ENCODE results near the gene GLRA1.

Gene GLRA1

DNA sequence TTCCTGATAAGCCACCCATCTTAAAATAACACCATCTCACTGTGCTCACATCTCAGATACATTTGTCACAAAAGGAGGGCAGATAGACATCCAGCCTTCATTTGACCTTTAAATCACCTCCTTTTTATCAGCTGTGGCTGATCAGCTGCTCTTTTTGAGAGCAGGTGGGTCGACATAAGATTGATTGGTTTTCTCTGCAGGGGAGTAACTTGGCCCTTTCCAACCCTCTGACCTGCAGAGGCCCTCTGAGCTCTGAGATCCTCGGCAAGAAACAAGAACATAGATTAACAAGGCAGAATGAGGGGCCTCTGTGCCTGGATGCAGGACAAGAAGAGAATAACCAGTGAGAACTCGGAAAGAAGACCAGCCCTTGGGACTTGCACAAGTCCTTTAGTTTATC is 33.5 kb upstream of the GLRA1 start:
- DNase-seq (ENCODE audit: low read depth), result no peak
- TF ChIP-seq, protein P1, sequence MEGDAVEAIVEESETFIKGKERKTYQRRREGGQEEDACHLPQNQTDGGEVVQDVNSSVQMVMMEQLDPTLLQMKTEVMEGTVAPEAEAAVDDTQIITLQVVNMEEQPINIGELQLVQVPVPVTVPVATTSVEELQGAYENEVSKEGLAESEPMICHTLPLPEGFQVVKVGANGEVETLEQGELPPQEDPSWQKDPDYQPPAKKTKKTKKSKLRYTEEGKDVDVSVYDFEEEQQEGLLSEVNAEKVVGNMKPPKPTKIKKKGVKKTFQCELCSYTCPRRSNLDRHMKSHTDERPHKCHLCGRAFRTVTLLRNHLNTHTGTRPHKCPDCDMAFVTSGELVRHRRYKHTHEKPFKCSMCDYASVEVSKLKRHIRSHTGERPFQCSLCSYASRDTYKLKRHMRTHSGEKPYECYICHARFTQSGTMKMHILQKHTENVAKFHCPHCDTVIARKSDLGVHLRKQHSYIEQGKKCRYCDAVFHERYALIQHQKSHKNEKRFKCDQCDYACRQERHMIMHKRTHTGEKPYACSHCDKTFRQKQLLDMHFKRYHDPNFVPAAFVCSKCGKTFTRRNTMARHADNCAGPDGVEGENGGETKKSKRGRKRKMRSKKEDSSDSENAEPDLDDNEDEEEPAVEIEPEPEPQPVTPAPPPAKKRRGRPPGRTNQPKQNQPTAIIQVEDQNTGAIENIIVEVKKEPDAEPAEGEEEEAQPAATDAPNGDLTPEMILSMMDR (conservative IDR thresholded peaks at IDR 0.05; ENCODE audit: control insufficient read depth, insufficient read depth, low read depth, low read length), result no peak
- no peak overlapping the region for H3K4me3 ChIP-seq (ENCODE audit: control insufficient read depth, low read depth, low read length)

DNA sequence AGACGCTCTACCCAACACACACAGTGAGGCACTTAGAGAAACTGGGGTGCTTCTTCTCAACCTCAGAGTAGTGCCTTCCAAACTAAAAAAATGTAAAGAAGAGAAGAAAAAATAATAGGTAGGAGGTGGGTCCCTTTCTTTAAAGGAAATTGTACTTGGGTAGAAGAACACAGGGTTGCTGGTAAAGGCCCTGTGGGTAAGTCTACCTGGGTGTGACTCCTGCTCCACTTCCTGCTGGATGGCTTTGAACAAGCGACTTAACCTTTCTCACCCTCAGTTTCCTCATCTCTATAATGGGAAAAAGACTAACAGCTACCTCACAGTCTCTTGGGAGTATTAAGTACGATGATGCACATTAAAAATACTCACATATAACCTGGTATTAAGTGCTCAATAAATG is 32.1 kb upstream of the GLRA1 start:
- no peak overlapping the region for H3K4me3 ChIP-seq (ENCODE audit: control insufficient read depth, low read depth, low read length)
- DNase-seq (ENCODE audit: low read depth), result no peak
- TF ChIP-seq, protein P1 (conservative IDR thresholded peaks at IDR 0.05; ENCODE audit: control insufficient read depth, insufficient read depth, low read depth, low read length), result no peak

DNA sequence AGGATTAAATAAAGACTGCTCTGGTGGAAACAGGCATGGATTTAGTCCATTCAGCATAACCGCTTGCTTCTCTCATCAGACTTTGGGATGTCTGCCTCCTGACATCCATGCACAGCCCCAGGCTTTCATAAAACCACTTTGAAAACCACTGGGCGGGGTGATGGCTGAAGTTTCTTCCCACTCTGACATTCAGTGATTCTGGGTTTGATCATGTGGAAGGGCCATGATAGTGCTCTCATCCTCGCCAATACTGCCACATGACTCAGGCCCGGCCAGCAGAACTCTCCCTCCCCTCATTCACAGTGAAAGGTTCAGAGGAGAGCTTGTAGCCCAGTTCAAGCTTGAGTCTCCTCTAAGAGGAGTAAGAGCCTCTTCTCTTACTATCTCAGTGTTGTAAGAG is 29.6 kb upstream of the GLRA1 start:
- TF ChIP-seq, protein P1 (conservative IDR thresholded peaks at IDR 0.05; ENCODE audit: control insufficient read depth, insufficient read depth, low read depth, low read length), result no peak
- no peak for DNase-seq (ENCODE audit: low read depth)
- no peak overlapping the region for H3K4me3 ChIP-seq (ENCODE audit: control insufficient read depth, low read depth, low read length)

DNA sequence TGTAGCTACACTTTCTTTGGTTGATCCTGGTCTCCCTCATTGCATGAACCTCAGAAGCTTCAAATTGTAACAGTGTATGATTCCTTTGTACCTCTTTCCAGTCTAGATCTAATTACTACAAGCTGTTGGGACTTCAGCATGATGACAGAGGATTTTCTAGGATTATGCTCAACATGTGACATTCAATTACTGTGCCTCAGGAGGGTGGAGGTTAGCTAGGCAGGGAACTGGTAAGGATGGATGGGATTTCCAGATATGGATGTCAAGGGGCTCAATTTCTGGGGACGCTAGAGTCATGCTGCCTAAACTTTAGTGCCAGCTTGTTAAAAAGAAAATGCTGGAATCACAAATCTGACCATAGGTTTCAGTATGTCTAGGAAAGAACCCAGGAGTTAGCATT is 29.2 kb upstream of the GLRA1 start:
- no peak overlapping the region for H3K4me3 ChIP-seq (ENCODE audit: control insufficient read depth, low read depth, low read length)
- DNase-seq (ENCODE audit: low read depth), result no peak
- TF ChIP-seq, protein P1 (conservative IDR thresholded peaks at IDR 0.05; ENCODE audit: control insufficient read depth, insufficient read depth, low read depth, low read length), result no peak

DNA sequence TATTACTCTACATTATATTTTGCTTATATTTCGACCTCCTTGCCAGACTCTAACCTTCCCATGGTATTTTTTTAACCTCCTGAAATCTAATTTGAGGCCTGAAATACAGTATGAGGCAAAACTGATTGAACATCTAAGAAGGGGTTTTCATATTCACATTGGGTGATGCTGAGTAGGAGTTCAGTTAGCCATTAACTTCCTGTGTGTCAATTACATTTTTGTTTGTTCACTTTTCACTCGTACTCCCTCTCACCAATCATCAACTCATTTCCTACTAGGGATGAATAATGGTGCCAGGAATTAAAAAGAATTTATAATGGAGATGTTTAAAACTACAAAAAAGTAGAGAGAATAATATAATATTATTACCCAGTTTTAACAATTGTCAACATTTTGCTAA is 27.6 kb upstream of the GLRA1 start:
- TF ChIP-seq, protein P1 (conservative IDR thresholded peaks at IDR 0.05; ENCODE audit: control insufficient read depth, insufficient read depth, low read depth, low read length), result no peak
- no peak overlapping the region for H3K4me3 ChIP-seq (ENCODE audit: control insufficient read depth, low read depth, low read length)
- no peak for DNase-seq (ENCODE audit: low read depth)

DNA sequence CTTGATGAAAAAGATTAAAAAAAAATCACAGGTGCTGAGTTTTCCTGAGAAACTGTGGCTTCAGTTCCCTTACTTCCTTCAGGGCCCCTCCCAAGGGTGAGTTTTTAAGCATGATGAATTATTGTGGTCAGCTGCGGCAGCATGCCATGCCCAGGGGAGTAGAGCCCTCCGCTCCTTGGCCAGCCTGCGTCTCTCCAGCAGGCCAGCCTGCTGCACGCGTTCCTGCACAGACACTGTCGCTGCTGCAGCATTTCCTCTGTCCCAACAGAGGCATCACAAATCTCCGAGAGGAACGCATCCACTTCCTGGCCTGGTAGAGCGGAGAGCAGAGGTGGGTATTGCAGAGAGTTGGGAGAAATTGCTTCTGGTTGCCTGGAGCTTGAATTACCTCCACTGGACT is 26.1 kb upstream of the GLRA1 start:
- H3K4me3 ChIP-seq (ENCODE audit: control insufficient read depth, low read depth, low read length), result no peak overlapping the region
- TF ChIP-seq, protein P1 (conservative IDR thresholded peaks at IDR 0.05; ENCODE audit: control insufficient read depth, insufficient read depth, low read depth, low read length), result no peak
- DNase-seq (ENCODE audit: low read depth), result no peak

DNA sequence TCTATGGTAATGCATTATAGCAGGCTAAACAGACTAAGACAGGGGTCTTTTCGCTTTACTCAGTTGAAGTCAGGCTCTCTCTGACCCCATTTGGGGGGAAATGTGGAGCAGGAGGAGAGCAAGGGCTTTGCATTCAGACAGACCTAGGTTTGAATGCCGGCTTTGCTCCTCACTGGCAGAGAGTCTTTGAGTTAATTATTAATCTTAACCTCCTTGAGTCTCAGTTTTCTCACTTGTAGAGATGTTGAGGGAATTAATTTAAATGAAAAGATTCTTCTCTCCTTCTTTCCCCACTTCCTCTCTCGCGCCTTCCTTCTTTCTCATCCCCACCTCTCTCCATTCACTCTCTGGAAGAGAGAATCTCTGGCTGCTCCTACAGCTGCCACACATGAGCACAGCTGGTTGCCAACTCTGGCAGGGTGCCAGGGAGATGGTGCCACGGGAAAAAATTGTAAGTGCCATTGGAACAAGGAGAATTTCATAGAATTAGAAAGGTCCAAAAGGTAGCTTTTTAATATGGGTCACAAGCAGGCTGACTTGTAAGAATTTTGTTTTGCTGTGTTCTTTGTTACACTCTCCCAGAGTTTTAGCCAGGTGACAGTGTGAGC is 25.2 kb upstream of the GLRA1 start:
- TF ChIP-seq, protein P1 (conservative IDR thresholded peaks at IDR 0.05; ENCODE audit: control insufficient read depth, insufficient read depth, low read depth, low read length), result no peak
- no peak for DNase-seq (ENCODE audit: low read depth)
- H3K4me3 ChIP-seq (ENCODE audit: control insufficient read depth, low read depth, low read length), result no peak overlapping the region

All from fibroblast of mammary gland (primary cell).